GM19452 (cell line): ENCODE results near the gene RBBP7.

Experiments used
- ATAC-seq: cut with Tn5 transposase; IDR thresholded peaks from one replicate; pipeline ENCODE4 v1.9.1; 2021; ENCODE audit not compliant: unreplicated experiment

RBBP7 gene

DNA sequence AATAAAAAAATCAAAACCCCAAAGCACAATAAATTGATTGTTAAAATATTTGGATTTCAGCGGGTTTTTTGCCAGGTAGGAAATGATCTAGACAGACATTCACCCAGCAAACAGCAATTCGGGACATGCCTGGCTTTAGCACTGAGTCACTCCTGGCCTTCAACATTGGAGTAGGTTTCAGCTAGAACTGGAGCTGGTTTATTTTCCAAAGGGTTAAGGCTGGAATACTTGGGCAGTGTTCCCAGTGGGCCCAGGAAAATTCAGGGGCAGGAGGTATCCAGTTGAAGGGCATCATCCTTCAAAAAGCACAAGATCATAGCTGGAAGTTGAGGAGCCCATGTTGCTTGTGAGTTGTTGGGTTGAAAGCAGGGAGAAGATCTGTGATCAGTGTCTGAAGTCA lies 42.9 kb downstream of the RBBP7 start:
- no peak for ATAC-seq

DNA sequence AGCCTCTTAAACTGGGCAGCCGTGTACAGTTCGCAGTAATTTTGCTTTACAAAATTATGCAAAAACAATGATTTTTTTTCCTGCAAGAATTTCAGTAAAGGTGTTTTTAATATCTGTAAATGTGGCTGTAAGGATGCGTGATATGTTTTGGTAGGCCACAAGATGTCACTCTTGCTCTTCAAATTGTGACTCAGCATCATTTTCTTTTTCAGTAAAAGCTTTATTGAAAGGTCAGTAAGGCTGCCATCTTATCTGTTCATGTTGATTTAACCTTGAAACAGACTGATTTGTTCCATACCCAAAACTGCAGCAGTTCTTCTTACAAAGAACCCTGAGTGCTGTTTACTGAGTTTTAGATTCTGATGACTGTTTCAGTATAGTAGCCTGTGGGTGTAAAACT lies 44.0 kb downstream of the RBBP7 start:
- ATAC-seq = no peak

DNA sequence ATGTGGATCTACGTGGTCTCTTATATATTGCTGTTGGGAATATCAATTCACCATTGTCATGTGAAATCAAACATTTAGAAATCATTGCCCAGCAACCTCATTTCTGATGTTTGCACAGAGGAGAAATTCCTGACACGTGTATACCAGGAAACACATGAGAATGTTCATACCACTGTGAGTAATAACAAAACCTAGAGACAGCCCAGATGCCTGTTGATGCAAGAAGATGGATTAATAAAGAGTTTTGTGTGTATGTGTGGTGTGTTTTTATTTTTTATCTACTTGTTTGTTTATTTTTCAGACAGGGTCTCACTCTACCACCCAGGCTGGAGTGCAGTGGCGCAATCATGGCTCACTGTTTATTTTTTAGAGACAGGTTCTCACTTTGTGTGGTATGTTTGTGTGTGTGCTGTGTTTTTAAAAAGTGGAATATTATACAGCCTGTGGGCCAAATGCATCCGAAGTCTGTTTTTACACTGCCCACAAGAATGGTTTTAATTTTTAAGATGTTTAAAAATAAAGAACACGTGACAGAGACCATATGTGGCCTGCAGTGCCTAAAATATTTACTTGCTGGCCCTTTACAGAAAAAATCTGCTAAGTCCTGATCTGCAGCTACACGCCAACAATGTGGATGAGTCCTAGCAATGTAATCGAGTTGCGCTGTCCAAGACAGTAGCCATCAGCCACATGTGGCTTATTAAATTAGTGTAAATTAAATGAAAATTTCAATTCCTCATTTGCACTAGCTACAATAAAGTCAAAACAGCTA lies 44.7 kb downstream of the RBBP7 start:
- ATAC-seq = no peak

DNA sequence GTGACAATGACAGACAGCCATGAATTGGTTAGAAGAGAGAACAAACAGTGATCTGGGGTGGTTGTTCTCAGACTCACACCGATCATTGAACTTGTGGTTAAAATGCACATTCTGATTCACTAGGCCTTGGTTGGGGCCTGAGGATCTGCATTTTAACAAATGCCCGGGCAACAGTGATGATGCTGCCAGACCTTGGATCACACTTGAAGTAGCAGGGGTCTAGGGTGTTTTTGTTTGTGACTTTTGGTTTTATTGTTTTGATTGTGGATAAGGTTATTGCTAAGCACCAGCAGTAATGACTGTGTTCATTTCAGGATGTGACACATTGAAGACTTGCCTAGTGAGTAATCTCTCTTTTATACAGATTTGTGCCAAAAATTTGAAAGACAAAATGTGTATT lies 47.4 kb downstream of the RBBP7 start:
- no peak for ATAC-seq

DNA sequence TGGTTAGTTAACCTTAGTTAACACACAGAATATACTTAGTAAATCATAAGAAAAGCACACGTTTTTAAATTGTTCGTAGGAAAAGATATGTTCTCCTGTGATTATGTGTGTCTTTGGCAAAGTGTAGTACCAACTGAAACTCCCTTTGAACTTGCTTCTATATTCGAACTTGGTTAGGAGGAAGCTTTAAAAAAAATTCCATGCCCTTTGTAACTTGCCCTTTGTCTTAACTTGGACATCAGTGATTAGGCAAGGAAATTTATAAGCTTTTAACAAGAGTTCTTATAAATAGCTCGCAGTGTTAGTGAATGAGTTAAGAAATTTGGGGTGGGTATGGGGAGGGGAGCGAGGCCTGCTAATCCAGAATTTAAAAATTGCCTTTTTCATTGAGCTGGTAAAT lies 50.5 kb downstream of the RBBP7 start:
- no peak for ATAC-seq

DNA sequence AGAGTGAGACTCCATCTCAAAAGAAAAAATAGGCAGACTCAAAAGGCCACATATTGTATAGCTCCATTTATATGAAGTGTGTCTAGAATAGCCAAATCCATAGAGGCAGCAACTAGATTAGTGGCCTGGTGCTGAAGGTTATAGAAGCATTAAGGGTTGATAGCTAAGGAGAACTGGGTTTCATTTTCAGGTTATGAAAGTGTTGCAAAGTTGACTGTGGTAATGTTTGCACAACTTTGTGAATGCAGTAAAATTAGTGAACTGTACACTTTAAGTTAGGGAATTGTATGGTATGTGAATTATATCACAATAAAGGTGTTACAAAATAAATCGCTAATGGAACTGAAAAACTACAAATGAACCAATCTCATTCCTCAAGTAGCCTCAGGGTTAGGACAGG lies 55.6 kb downstream of the RBBP7 start:
- ATAC-seq = no peak

DNA sequence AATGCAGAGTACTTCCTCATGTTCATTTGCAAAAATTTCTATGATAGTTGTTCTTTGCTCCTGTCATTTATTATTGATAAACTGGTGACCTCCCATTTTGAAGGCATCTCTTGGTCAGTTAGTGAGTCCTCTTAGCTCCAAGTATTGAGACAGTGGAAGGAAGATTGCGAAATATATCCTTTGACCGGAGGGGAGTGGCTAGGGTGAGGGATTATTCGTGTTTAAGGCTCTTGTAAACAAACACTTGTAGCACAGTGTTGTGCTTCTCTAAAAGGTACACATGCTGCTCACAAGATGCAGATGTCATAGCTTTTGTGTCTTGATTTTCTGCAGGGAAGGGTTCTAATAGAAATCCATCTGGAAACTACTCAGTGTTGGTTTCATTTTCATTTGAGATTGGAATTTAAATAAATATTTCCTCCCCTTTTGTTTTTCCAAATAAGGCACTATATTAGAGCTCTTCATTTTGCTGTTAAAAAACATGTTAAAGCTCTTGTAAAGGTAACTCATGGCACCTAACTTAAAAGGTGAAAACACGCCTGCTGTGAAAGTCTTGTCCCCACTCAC lies 62.1 kb downstream of the RBBP7 start:
- ATAC-seq = no peak

DNA sequence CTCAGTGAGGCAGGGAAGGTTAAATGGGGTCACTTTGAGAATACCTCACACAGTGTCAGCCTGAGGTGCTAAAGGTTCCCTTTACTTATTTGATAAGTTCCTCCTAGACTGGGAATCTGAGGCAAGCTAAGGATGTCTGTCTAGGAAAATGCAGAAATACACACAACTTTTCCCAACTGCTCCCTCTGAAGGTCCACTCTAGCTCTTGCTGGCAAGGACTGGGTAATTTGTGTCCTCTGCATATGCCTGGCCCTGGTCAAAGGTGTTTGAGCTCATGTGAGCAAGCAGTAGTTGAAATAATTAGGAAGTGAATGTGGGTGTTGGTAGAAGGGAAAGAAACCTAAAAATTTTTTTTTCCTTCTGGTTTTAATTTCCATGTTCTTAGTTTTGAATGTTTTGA lies 62.6 kb downstream of the RBBP7 start:
- ATAC-seq = no peak

DNA sequence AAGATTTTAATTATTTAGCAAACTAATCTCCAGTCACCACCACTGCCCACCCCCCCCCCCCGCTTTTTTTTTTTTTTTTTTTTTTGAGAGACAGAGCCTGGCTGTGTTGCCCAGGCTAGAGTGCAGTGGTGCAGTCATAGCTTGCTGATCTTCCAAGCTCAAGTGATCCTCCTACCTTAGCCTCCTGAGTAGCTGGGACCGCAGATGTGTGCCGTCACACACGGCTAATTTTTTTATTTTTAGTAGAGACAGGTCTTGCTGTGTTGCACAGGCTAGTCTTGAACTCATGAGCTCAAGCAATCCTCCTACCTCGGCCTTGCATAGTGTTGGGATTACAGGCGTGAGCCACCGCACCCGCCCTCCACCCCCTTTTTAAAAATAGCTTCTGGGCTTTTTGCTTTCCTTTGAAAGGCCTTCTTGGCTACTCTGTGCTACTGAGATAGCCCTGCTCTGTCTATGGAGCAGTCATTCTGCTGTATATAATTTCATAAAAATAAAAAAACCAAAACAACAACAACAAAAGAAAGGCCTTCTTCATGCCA lies 65.2 kb downstream of the RBBP7 start:
- no peak for ATAC-seq

DNA sequence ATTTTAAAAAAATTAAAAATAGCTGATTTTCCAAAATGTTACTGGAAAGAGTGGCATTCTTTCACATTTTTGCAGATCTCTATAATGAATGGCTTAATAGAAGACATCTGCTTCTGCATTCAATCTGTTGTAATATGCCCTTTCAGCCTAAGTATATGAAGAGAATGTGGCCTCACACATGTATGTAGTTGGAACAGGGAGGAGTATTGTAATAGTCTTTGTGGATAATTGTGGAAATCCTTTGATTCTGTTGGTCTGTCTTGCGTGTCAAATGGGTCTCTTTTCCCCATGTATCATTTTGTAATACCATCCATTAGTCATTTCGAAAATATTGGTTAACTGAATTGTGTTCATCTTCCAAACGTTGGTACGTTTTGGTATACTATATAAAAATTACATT lies 72.3 kb downstream of the RBBP7 start:
- no peak for ATAC-seq

DNA sequence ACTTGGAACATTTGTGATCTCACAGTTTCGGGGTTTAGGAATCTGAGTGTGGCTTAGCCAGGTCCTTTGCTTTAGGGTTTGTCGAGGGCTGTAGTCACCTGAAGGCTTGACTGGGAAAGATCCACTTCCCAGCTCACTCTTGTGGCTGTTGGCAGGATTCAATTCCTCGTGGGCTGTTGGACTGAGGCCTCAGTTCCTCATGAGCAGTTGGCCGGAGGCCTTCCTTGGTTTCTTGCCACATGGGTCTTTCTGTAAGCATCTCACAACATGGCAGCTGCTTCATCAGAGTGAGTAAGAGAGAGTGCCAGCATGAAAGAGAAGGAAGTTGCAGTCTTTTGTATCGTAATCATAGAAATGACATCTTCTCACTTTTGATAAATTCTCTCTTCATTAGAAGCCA lies 72.8 kb downstream of the RBBP7 start:
- no peak for ATAC-seq

DNA sequence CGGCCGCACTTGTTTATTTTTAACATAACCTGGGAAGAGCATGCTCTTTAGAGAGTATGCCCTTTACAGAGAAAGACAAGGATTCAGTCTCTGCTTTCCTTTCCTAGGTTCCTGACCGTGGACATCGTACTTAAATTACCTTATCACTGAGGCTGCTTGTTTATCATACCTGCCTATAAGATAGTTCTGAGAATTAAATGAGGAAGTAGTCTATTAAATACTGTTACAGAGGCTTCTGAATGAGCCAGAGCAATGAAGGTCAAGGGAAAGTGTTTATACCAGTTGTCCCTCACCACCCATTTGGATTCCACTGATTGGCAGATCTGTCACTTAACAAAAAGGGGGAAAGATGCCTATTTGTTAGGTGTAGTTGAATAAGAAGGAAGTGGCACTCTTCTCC lies 73.9 kb downstream of the RBBP7 start:
- no peak for ATAC-seq
